WTC11 (cell line): ENCODE data around the gene TRPM2. TPM values are rescaled to one million over a fixed set of nuclear protein-coding genes. Genes with fewer than 3 reads are reported as not detected.

Source experiments
- ATAC-seq: fragments of 200-7000 bp; cut with Tn5 transposase; 2 replicates; pipeline ENCODE4 v1.10.0; 2021; ENCODE audit warnings: mild to moderate bottlenecking, moderate library complexity
- CTCF ChIA-PET: fragments of 300-600 bp; sonication (Branson Sonifier 250); formaldehyde crosslinking; loops from one replicate; lab custom pipeline; 2021; ENCODE audit warnings: antibody characterized with exemption; lab: Charles Lee
- POLR2A ChIA-PET: fragments of 350-600 bp; sonication (Branson Sonifier 250); formaldehyde crosslinking; loops from one replicate; lab custom pipeline; 2021; ENCODE audit warnings: antibody characterized with exemption; lab: Charles Lee
- DNase-seq: peaks from one replicate; pipeline ENCODE4 v3.0.0; 2021; ENCODE audit warnings: low spot score
- H3K27ac Mint-ChIP-seq: 2 replicates; pipeline ENCODE4 v1.8.0; 2021; ENCODE audit warnings: mixed read lengths
- H3K27me3 Mint-ChIP-seq: 2 replicates; pipeline ENCODE4 v1.8.0; 2021; ENCODE audit warnings: low read depth, mild to moderate bottlenecking, moderate library complexity, mixed read lengths
- H3K36me3 Mint-ChIP-seq: 2 replicates; pipeline ENCODE4 v1.8.0; 2021; ENCODE audit warnings: mixed read lengths
- H3K4me1 Mint-ChIP-seq: 2 replicates; pipeline ENCODE4 v1.8.0; 2022; ENCODE audit warnings: mixed read lengths
- H3K4me3 Mint-ChIP-seq: 2 replicates; pipeline ENCODE4 v1.8.0; 2021; ENCODE audit warnings: mild to moderate bottlenecking, moderate library complexity, mixed read lengths
- H3K9me3 Mint-ChIP-seq: 2 replicates; pipeline ENCODE4 v1.8.0; 2021; ENCODE audit warnings: mixed read lengths
- CREB1 ChIP-seq: sonication (generic); formaldehyde crosslinking; IDR thresholded peaks from 2 replicates; pipeline ENCODE4 v1.8.0; 2023; ENCODE audit warnings: mild to moderate bottlenecking, missing genetic modification reagents
- FOXK1 ChIP-seq: sonication (generic); formaldehyde crosslinking; IDR thresholded peaks from 2 replicates; pipeline ENCODE4 v1.8.0; 2022; ENCODE audit warnings: mild to moderate bottlenecking, moderate library complexity, missing genetic modification reagents
- GRHL2 ChIP-seq: fragments of 250-450 bp; sonication (Bioruptor Pico); IDR thresholded peaks from 2 replicates; pipeline ENCODE4 v1.8.0; 2022; ENCODE audit warnings: mild to moderate bottlenecking, moderate library complexity; ENCODE audit not compliant: insufficient replicate concordance, severe bottlenecking
- NR2C2 ChIP-seq: sonication (generic); formaldehyde crosslinking; IDR thresholded peaks from 2 replicates; pipeline ENCODE4 v1.8.0; 2022; ENCODE audit warnings: mild to moderate bottlenecking, missing genetic modification reagents
- SMAD3 ChIP-seq: sonication (generic); formaldehyde crosslinking; IDR thresholded peaks from 2 replicates; pipeline ENCODE4 v1.8.0; 2022; ENCODE audit warnings: missing genetic modification reagents, mild to moderate bottlenecking, borderline replicate concordance
- TCF7 ChIP-seq: sonication (generic); formaldehyde crosslinking; IDR thresholded peaks from 2 replicates; pipeline ENCODE4 v1.8.0; 2022; ENCODE audit warnings: mild to moderate bottlenecking, low read depth, missing genetic modification reagents, moderate library complexity
- ZBTB21 ChIP-seq: sonication (generic); formaldehyde crosslinking; IDR thresholded peaks from 2 replicates; pipeline ENCODE4 v1.8.1; 2023; ENCODE audit warnings: mild to moderate bottlenecking, missing genetic modification reagents, borderline replicate concordance
- ZNF138 ChIP-seq: sonication (generic); formaldehyde crosslinking; conservative IDR thresholded peaks from 2 replicates; pipeline ENCODE4 v1.8.1; 2022; ENCODE audit warnings: mild to moderate bottlenecking, moderate library complexity, missing genetic modification reagents
- total RNA-seq: library from RNA; stranded (reverse); gene quantifications from 3 replicates; pipeline ENCODE4 v1.2.3, GENCODE V29; 2021
- TF ChIP-seq, protein P1 (sequence below): sonication (generic); formaldehyde crosslinking; IDR thresholded peaks from 2 replicates; pipeline ENCODE4 v1.8.1; 2023; ENCODE audit warnings: mild to moderate bottlenecking, moderate library complexity, missing genetic modification reagents
- TF ChIP-seq, protein P2 (sequence below): sonication (generic); formaldehyde crosslinking; IDR thresholded peaks from 2 replicates; pipeline ENCODE4 v1.8.1; 2023; ENCODE audit warnings: mild to moderate bottlenecking, missing genetic modification reagents, borderline replicate concordance
- TF ChIP-seq, protein P3 (sequence below): fragments of 250-450 bp; sonication (Bioruptor Pico); IDR thresholded peaks from 2 replicates; pipeline ENCODE4 v1.8.0; 2021; ENCODE audit warnings: mild to moderate bottlenecking
- TF ChIP-seq, protein P4 (sequence below): sonication (generic); formaldehyde crosslinking; IDR thresholded peaks from 2 replicates; pipeline ENCODE4 v1.8.1; 2022; ENCODE audit warnings: low read depth, mild to moderate bottlenecking, moderate library complexity, missing genetic modification reagents, borderline replicate concordance
- TF ChIP-seq, protein P5 (sequence below): sonication (generic); formaldehyde crosslinking; IDR thresholded peaks from 2 replicates; pipeline ENCODE4 v1.8.1; 2023; ENCODE audit warnings: mild to moderate bottlenecking, missing genetic modification reagents, moderate library complexity
- TF ChIP-seq, protein P6 (sequence below): sonication (generic); formaldehyde crosslinking; IDR thresholded peaks from 2 replicates; pipeline ENCODE4 v1.8.1; 2022; ENCODE audit warnings: mild to moderate bottlenecking, missing genetic modification reagents, moderate library complexity, borderline replicate concordance

The TRPM2 gene
- total RNA-seq, 1 experiment from 2014 or later, result 0.92 TPM

DNA sequence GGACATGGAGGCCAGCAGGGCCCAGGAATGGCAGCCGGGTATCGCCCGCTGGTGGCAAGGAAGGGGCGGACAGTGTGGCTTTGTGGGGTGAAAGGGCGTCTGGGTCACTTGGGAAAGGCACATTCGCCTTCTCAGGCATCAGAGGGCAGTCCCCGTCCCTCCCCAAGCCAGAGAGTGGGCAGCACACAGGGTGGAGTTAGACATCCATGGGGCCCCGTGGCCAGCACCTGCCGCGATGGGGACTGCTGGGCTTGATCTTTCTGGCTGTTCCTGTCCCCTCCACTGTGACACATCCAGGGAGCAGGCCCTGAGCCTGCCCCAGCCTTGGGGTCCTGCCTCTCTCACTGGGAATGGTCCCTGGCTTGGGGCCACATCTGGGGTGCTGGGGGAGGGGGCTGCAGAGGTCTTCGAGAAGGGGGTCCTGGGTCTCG lies 4.0 kb upstream of the TRPM2 start:
- no peak for DNase-seq
- Mint-ChIP-seq H3K4me1 (no peaks in the 10 kb centered on the region), H3K4me3 (peak overlapping the region; percentile 41; the same call in 1 of the 2 replicates), H3K9me3 (no peaks in the 10 kb centered on the region)
- ChIA-PET CTCF (no interaction called here), POLR2A (no interaction called here)
- ATAC-seq, result no peak
- TF ChIP-seq TCF7 (CRISPR knock-in tag), result no peak
- no peak for TF ChIP-seq ZNF138 (CRISPR knock-in tag)
- TF ChIP-seq GRHL2, result no peak
- TF ChIP-seq SMAD3 (CRISPR knock-in tag), result no peak
- TF ChIP-seq, protein P1, sequence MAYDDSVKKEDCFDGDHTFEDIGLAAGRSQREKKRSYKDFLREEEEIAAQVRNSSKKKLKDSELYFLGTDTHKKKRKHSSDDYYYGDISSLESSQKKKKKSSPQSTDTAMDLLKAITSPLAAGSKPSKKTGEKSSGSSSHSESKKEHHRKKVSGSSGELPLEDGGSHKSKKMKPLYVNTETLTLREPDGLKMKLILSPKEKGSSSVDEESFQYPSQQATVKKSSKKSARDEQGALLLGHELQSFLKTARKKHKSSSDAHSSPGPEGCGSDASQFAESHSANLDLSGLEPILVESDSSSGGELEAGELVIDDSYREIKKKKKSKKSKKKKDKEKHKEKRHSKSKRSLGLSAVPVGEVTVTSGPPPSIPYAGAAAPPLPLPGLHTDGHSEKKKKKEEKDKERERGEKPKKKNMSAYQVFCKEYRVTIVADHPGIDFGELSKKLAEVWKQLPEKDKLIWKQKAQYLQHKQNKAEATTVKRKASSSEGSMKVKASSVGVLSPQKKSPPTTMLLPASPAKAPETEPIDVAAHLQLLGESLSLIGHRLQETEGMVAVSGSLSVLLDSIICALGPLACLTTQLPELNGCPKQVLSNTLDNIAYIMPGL (CRISPR knock-in tag), result no peak
- TF ChIP-seq, all 79 proteins: peak for 0
- Mint-ChIP-seq H3K36me3 (no peaks in the 10 kb centered on the region), H3K27me3 (peaks cover 35% of the 10 kb centered on the region), H3K27ac (no peak overlapping the region)

DNA sequence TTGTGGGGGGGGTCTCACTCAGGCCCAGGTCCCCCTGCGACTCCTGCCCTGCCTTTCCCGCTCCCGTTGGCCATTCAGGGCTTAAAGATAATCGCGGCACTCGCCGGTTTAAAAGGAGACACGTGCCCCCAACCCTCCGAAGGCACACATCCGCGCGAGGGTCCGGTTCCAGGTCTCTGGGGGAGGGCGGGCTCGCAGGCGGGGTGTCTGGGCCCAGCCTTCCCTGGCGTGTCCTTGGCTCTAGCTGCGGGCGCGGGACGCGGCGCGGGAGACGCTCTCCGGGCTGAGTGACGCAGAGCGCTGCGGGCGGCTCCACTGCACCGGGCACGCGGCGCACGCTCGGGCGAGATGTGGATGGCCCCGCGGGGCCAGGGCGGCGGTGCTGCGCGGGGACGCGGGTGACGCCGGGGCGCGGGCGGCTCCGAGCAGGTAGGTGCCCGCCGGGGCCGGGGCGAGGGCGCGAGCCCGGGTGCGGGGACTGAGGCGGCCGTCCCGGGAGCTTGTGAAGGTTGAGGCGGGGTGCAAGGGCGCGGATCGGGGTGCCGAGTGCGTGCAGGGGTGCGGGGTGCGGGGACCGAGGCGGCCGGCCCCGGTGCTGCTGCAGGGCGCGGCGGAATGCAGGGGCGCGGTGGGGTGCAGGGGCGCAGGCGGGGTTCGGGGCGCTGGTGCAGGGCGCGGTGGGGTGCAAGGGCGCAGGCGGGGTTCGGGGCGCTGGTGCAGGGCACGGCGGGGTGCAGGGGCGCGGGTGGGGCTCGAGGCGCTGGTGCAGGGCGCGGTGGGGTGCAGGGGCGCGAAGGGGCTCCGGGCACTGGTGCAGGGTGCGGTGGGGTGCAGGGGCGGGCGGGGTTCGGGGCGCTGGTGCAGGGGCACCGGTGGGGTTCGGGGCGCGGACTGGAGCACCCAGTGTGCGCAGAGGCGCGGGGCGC lies 3.3 kb upstream of the TRPM2 start:
- Mint-ChIP-seq H3K27ac (no peak overlapping the region), H3K4me3 (0 out of 2 replicates have a peak overlapping the region, but pooled peaks have one; percentile 33), H3K9me3 (no peaks in the 10 kb centered on the region), H3K4me1 (no peaks in the 10 kb centered on the region), H3K36me3 (no peaks in the 10 kb centered on the region), H3K27me3 (peaks cover 35% of the 10 kb centered on the region)
- DNase-seq (peak; percentile 42), ATAC-seq (peak; percentile 10)
- CTCF ChIA-PET, result no interaction called here
- POLR2A ChIA-PET, result no interaction called here
- TF ChIP-seq, protein P2, sequence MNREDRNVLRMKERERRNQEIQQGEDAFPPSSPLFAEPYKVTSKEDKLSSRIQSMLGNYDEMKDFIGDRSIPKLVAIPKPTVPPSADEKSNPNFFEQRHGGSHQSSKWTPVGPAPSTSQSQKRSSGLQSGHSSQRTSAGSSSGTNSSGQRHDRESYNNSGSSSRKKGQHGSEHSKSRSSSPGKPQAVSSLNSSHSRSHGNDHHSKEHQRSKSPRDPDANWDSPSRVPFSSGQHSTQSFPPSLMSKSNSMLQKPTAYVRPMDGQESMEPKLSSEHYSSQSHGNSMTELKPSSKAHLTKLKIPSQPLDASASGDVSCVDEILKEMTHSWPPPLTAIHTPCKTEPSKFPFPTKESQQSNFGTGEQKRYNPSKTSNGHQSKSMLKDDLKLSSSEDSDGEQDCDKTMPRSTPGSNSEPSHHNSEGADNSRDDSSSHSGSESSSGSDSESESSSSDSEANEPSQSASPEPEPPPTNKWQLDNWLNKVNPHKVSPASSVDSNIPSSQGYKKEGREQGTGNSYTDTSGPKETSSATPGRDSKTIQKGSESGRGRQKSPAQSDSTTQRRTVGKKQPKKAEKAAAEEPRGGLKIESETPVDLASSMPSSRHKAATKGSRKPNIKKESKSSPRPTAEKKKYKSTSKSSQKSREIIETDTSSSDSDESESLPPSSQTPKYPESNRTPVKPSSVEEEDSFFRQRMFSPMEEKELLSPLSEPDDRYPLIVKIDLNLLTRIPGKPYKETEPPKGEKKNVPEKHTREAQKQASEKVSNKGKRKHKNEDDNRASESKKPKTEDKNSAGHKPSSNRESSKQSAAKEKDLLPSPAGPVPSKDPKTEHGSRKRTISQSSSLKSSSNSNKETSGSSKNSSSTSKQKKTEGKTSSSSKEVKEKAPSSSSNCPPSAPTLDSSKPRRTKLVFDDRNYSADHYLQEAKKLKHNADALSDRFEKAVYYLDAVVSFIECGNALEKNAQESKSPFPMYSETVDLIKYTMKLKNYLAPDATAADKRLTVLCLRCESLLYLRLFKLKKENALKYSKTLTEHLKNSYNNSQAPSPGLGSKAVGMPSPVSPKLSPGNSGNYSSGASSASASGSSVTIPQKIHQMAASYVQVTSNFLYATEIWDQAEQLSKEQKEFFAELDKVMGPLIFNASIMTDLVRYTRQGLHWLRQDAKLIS (CRISPR knock-in tag), result no peak
- no peak for TF ChIP-seq NR2C2 (CRISPR knock-in tag)
- TF ChIP-seq, protein P3, sequence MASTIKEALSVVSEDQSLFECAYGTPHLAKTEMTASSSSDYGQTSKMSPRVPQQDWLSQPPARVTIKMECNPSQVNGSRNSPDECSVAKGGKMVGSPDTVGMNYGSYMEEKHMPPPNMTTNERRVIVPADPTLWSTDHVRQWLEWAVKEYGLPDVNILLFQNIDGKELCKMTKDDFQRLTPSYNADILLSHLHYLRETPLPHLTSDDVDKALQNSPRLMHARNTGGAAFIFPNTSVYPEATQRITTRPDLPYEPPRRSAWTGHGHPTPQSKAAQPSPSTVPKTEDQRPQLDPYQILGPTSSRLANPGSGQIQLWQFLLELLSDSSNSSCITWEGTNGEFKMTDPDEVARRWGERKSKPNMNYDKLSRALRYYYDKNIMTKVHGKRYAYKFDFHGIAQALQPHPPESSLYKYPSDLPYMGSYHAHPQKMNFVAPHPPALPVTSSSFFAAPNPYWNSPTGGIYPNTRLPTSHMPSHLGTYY (CRISPR knock-in tag), result no peak
- 0 out of 2 replicates have a peak, but pooled peaks have one; percentile 21 for TF ChIP-seq FOXK1 (CRISPR knock-in tag)

DNA sequence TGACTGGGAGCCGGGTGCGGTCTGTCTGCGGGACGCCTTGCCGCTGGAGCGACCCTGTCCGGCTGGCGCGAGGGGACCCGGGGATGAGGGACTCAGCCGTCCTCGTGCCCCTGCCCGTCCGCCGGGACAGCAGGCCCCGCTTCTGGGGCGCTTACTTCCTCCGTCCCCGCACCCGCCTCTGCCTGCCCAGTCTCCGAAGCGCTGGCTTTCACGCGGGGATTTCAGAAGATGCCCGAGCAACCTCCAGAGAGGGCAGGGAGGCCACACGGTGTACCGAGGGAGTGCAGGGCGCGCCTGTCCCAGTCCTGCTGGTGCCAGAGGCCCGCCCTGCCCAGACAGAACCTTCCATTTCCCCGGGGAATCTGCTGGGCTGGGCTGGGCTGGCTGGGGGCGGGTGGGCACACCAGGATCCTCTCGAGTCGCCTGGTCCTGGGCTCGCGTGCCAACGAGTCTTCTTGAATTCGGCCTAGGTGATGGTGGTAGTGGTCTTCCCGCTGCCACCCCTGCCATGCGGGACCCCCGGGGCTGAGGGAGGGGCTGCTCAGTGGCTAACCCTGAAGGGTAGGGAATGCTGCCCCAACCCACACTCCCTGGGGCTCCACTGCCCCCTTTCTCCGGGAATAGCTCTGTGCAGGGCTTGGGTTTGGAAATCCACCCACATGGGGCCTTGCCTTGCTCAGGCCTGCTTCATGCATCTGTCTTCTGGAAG lies 2.5 kb upstream of the TRPM2 start:
- peaks cover 35% of the 10 kb centered on the region for H3K27me3 Mint-ChIP-seq
- peak; percentile 57 for ATAC-seq
- peak overlapping the region; percentile 44 for H3K4me3 Mint-ChIP-seq
- H3K4me1 Mint-ChIP-seq, result no peaks in the 10 kb centered on the region
- H3K36me3 Mint-ChIP-seq, result no peaks in the 10 kb centered on the region
- ChIA-PET POLR2A (no interaction called here), CTCF (interaction anchor here (0.7 to 1.6 kb wide), 7 partner anchors 9 to 137 kb away, joined by 3 to 6 read pairs (median 4); no protein-coding TSS in a partner anchor)
- no peaks in the 10 kb centered on the region for H3K9me3 Mint-ChIP-seq
- no peak overlapping the region for H3K27ac Mint-ChIP-seq
- TF ChIP-seq, protein P4, sequence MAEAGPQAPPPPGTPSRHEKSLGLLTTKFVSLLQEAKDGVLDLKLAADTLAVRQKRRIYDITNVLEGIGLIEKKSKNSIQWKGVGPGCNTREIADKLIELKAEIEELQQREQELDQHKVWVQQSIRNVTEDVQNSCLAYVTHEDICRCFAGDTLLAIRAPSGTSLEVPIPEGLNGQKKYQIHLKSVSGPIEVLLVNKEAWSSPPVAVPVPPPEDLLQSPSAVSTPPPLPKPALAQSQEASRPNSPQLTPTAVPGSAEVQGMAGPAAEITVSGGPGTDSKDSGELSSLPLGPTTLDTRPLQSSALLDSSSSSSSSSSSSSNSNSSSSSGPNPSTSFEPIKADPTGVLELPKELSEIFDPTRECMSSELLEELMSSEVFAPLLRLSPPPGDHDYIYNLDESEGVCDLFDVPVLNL (CRISPR knock-in tag), result no peak
- TF ChIP-seq, protein P5, sequence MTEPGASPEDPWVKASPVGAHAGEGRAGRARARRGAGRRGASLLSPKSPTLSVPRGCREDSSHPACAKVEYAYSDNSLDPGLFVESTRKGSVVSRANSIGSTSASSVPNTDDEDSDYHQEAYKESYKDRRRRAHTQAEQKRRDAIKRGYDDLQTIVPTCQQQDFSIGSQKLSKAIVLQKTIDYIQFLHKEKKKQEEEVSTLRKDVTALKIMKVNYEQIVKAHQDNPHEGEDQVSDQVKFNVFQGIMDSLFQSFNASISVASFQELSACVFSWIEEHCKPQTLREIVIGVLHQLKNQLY (CRISPR knock-in tag), result no peak
- TF ChIP-seq CREB1 (CRISPR knock-in tag) (no peak), ZBTB21 (CRISPR knock-in tag) (no peak), NR2C2 (CRISPR knock-in tag) (no peak)
- TF ChIP-seq, protein P6, sequence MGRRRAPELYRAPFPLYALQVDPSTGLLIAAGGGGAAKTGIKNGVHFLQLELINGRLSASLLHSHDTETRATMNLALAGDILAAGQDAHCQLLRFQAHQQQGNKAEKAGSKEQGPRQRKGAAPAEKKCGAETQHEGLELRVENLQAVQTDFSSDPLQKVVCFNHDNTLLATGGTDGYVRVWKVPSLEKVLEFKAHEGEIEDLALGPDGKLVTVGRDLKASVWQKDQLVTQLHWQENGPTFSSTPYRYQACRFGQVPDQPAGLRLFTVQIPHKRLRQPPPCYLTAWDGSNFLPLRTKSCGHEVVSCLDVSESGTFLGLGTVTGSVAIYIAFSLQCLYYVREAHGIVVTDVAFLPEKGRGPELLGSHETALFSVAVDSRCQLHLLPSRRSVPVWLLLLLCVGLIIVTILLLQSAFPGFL (CRISPR knock-in tag), result no peak
- no peak for DNase-seq
